MG63 (cell line): ENCODE measurements around the gene TMEM220. TPM values are rescaled to one million over a fixed set of nuclear protein-coding genes. Genes with fewer than 3 reads are reported as not detected.

ENCODE experiments used
- total RNA-seq: library from RNA; depleted of rRNA; stranded (reverse); fragments of >200 nt; shearing (Covaris generic); gene quantifications from 2 replicates; pipeline ENCODE4 v1.2.3, GENCODE V29; 2014; ENCODE audit warnings: low replicate concordance; rRNA removed

Gene TMEM220
- total RNA-seq, 1 experiment from 2014 or later: 2.4 TPM

Other genes starting within 250 kb of the TMEM220 start
- gene MYH1, start 211.5 kb downstream of the TMEM220 start, total RNA-seq: not detected in 2 replicates
- gene MYH2, start 180.4 kb downstream of the TMEM220 start, total RNA-seq: 0.23 and 0.49 TPM in 2 replicates
- gene MYH3, start 72.7 kb downstream of the TMEM220 start, total RNA-seq: 0.02 and 1.2 TPM in 2 replicates
- gene SCO1, start 32.5 kb downstream of the TMEM220 start, total RNA-seq: 40.4 and 44.7 TPM in 2 replicates
- 5.3 and 12.5 TPM in 2 replicates for gene ADPRM, start 32.4 kb downstream of the TMEM220 start, total RNA-seq
- not detected in 2 replicates for gene TMEM238L, start 74.1 kb upstream of the TMEM220 start, total RNA-seq
- gene PIRT, start 108.1 kb upstream of the TMEM220 start, total RNA-seq: not detected in 2 replicates